ENCODE data around the gene ORM1.

Gene ORM1

GRCh38 chr9:114289106-114289505, 33.8 kb upstream of the ORM1 start:
- peaks cover 0 to 9% (median 0%) of the 10 kb centered on the region in 3 donors for H3K36me3 ChIP-seq
- H3K9me3 ChIP-seq: no peaks in the 10 kb centered on the region
- TF ChIP-seq CTCF (IDR thresholded peaks at IDR 0.05): no peak
- peaks cover 0 to 19% (median 10%) of the 10 kb centered on the region in 4 donors for H3K4me1 ChIP-seq
- peak; percentile 10 to 59 for DNase-seq
- no peak overlapping the region for H3K27ac ChIP-seq
- intact Hi-C loops (cut with DNase I; ENCODE audit: low total_unique reads): loop anchor here (10.0 kb wide), 1 partner anchor 204 kb away; no protein-coding TSS in a partner anchor
- no peaks in the 10 kb centered on the region for H3K27me3 ChIP-seq
- no peak overlapping the region for H3K4me3 ChIP-seq

GRCh38 chr9:114289571-114290481, 33.1 kb upstream of the ORM1 start:
- Histone ChIP-seq H3K4me1 (peaks cover 0 to 19% (median 10%) of the 10 kb centered on the region in 4 donors), H3K27ac (no peak overlapping the region), H3K4me3 (no peak overlapping the region), H3K9me3 (peaks cover 0 to 7% (median 2%) of the 10 kb centered on the region in 3 donors), H3K36me3 (peaks cover 4 to 16% (median 7%) of the 10 kb centered on the region in 3 donors), H3K27me3 (no peaks in the 10 kb centered on the region)
- peak; percentile 6 to 59 for DNase-seq
- intact Hi-C loops (cut with DNase I; ENCODE audit: low total_unique reads): loop anchor here (5.0 to 10.0 kb wide), 2 partner anchors 183 to 205 kb away; no protein-coding TSS in a partner anchor
- no peak for TF ChIP-seq CTCF (IDR thresholded peaks at IDR 0.05)

GRCh38 chr9:114290561-114290986, 32.3 kb upstream of the ORM1 start:
- DNase-seq: peak in 1 of 2 donors; percentile 19

GRCh38 chr9:114291064-114291474, 31.8 kb upstream of the ORM1 start:
- H3K36me3 ChIP-seq: peaks cover 10 to 27% (median 10%) of the 10 kb centered on the region in 3 donors
- H3K4me1 ChIP-seq: peaks cover 0 to 12% (median 10%) of the 10 kb centered on the region in 4 donors
- DNase-seq: peak; percentile 55 to 79
- H3K9me3 ChIP-seq: peaks cover 0 to 8% (median 8%) of the 10 kb centered on the region in 3 donors
- no peak overlapping the region for H3K4me3 ChIP-seq
- intact Hi-C loops (cut with DNase I; ENCODE audit: low total_unique reads): loop anchor here (5.0 kb wide), 1 partner anchor 184 kb away; no protein-coding TSS in a partner anchor
- peak; percentile 93 for TF ChIP-seq CTCF (IDR thresholded peaks at IDR 0.05)
- H3K27me3 ChIP-seq: no peaks in the 10 kb centered on the region
- no peak overlapping the region for H3K27ac ChIP-seq

More at GRCh38 chr9:114290561-114290986, 32.3 kb upstream of the ORM1 start:
- peaks cover 0 to 12% (median 10%) of the 10 kb centered on the region in 4 donors for H3K4me1 ChIP-seq
- peaks cover 10 to 23% (median 10%) of the 10 kb centered on the region in 3 donors for H3K36me3 ChIP-seq
- TF ChIP-seq CTCF (IDR thresholded peaks at IDR 0.05): no peak
- no peak overlapping the region for H3K27ac ChIP-seq
- no peaks in the 10 kb centered on the region for H3K27me3 ChIP-seq
- peaks cover 0 to 8% (median 7%) of the 10 kb centered on the region in 3 donors for H3K9me3 ChIP-seq
- H3K4me3 ChIP-seq: no peak overlapping the region
- intact Hi-C loops (cut with DNase I; ENCODE audit: low total_unique reads): loop anchor here (5.0 kb wide), 1 partner anchor 183 kb away; no protein-coding TSS in a partner anchor

GRCh38 chr9:114291886-114292590, 30.9 kb upstream of the ORM1 start:
- intact Hi-C loops (cut with DNase I; ENCODE audit: low total_unique reads): loop anchor here (2.0 to 5.0 kb wide), 2 partner anchors 137 to 185 kb away; partner anchors contain the start of gene COL27A1
- no peak for TF ChIP-seq CTCF (IDR thresholded peaks at IDR 0.05)

More at GRCh38 chr9:114291886-114292590, 30.9 kb upstream of the ORM1 start:
- H3K4me3 ChIP-seq: no peak overlapping the region
- H3K27ac ChIP-seq: no peak overlapping the region
- peaks cover 15 to 27% (median 16%) of the 10 kb centered on the region in 3 donors for H3K36me3 ChIP-seq
- H3K9me3 ChIP-seq: peaks cover 0 to 12% (median 8%) of the 10 kb centered on the region in 3 donors
- peak; percentile 12 to 40 for DNase-seq
- H3K4me1 ChIP-seq: peaks cover 0 to 12% (median 10%) of the 10 kb centered on the region in 4 donors
- H3K27me3 ChIP-seq: no peaks in the 10 kb centered on the region

All from tibial artery (tissue), 4 donors.